Measurements from ENCODE around the gene RAMP3.

- TF ChIP-seq, protein P1, sequence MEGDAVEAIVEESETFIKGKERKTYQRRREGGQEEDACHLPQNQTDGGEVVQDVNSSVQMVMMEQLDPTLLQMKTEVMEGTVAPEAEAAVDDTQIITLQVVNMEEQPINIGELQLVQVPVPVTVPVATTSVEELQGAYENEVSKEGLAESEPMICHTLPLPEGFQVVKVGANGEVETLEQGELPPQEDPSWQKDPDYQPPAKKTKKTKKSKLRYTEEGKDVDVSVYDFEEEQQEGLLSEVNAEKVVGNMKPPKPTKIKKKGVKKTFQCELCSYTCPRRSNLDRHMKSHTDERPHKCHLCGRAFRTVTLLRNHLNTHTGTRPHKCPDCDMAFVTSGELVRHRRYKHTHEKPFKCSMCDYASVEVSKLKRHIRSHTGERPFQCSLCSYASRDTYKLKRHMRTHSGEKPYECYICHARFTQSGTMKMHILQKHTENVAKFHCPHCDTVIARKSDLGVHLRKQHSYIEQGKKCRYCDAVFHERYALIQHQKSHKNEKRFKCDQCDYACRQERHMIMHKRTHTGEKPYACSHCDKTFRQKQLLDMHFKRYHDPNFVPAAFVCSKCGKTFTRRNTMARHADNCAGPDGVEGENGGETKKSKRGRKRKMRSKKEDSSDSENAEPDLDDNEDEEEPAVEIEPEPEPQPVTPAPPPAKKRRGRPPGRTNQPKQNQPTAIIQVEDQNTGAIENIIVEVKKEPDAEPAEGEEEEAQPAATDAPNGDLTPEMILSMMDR (IDR thresholded peaks at IDR 0.05): no peak
- no peak for TF ChIP-seq POLR2A (IDR thresholded peaks at IDR 0.05)
Observed at GRCh38 chr7:45192621-45193041, 35.0 kb downstream of the RAMP3 start.
